Activated naive CD8-positive, alpha-beta T cell treated with anti-CD3 and anti-CD28 coated beads, Interleukin-2, amount 50 U/mL, for 16 hours (primary cell): ENCODE data around the gene GPAT2.
"Not testable (repeated sequence)": the region's sequence is repeated elsewhere in the genome, so short reads cannot be mapped to it uniquely, and the experiment has no call there.

ENCODE experiments used
- DNase-seq: peaks from one replicate; pipeline ENCODE4 v3.0.0-alpha.2; 2020; ENCODE audit warnings: low read depth, low spot score

GPAT2 gene

DNA sequence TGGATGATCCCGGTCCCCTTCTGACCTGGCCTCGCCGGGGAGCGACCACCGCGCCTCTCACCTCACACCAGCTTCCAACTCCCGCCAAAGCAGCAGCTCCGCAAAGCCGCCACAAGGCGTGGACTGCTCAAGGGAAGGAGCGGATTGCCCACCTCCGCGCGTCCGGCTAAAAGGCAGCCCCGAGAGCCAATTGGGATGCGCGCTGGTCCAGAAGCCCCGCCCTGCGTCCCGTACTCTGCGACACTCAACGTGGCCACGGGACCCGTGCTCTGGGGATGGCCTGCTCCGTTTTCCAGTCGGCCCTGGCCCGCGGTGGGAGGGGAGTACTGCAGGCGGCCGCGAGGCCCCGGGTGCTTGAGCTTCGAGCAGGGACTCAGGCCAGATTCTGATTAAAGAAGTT lies at the start of gene GPAT2:
Gene GPAT2, minus strand, starts transcription at position 125 of the 400 bp plus-strand sequence. CDS start 2,557 bp downstream, outside the sequence.
- not testable (repeated sequence) for DNase-seq

DNA sequence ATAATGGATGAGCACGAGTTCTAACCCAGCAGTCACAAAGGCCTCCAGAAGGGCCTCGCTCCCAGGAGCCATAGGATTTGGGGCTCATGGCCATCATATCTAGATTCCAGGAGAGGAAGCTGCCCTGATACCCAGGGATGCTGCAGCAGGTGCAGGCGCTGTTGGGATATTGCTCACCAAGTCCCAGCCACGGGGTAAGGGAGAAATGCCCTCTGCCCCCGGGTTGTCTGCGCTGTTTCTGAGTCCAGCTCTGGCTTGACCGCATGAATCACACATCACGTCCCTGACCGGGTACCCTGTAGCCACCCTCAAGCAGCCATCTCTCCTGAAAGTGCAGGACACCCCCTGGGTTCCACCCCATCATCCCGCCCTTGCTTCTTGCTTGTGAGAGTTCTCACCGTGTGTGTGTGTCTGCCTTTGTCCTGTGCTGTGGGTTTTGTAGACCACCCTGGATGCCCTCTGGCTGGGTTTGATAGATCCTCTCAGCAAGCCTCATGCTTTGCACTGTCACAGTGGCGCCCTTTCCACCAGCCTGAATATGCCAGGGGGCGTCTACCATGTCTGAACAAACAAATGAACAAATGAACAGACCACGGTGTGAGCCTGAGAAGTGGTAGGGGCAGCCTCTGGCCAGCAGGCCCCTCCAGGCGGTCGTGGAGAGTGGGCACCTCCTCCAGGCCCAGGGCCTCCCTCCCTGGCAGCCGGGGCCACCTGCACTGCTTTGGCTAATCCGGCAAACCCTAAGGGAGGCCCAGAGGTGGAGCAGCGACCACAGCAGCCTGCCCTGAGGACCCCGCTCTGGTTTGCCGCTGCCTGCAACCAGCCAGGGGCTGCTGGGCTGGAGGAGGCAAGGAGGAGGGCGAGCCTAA lies 49.5 kb upstream of the GPAT2 start:
- DNase-seq: no peak

GRCh38 chr2:96083064-96083939 lies 48.6 kb upstream of the GPAT2 start:
- DNase-seq: no peak

DNA sequence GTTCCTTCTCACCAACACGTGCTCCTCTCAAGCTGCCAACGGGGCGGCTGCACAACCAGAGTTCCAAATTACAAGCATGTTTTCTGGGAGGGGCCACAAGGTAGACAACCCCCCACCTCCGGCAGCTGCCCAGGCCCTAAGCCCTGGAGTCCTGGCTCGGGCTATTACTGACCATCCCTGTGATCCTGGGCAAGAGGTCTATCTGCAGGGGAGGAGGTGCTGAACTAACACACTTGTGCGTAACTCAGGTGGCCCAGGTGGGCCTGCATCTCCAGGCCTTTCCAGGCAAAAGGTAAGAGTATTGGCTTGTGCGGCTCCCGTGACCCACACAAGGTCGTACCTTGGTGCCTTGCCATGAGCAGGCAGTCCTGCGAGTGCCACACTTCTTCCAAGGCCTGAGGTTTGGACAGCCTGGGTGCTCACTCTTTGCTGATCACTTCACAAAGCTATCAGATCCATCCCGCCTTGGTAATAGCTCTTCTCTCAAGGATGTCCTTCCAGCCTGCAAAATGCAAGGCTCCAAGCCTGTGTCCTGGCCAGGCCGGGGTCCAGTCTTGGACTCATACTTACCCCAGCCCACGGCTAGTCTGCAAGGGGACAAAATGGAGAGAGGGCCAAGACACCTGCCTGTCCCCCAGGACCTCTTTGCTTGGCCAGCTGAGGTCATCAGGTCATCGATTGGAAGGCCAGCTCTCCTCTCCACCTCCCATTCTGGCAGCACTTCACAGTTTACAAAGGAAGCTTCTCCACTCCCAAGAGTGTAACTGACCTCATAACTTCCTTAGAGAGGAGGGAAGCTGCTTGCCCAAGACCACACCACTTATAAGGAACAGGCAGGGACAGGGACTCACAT lies 47.7 kb upstream of the GPAT2 start:
- DNase-seq: no peak

DNA sequence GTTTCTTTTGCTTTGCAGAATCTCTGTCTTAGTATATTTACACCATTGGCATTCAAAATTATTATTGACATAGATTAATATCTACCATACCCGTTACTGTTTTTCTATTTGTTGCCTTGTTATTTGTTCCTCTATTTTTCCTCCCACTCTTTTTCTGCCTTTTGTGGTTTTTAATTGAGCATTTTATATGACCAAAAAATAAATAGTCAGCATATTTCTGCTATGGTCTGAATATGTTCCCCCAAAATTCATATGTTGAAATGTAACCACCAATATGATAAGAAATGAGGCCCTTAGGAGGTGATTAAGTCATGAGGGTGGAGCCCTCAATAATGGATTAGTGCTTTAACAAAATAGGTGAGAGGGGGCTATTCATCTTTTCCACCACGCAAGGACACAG lies 46.3 kb upstream of the GPAT2 start:
- DNase-seq: no peak

GRCh38 chr2:96075199-96075771 lies 40.6 kb upstream of the GPAT2 start:
- no peak for DNase-seq

DNA sequence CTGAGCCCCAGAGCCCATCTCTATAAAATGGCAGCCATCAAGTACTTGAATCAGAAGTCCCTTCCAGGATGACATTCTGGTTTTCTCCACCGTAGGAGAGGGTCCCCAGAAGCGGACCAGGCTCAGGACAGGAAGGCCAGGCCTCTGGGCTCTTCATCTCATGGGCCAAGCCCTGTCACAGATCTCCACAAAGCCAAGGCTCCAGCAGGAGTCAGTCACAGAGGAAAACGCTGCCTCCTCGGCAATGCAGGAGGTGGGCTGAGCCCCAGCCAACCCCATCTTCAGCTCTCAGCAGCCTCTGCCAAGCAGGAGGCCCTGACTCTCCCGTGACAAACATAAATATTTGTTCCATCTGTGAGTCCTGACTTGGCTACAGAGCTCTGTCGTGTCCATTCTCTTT lies 39.4 kb upstream of the GPAT2 start:
- DNase-seq: no peak

DNA sequence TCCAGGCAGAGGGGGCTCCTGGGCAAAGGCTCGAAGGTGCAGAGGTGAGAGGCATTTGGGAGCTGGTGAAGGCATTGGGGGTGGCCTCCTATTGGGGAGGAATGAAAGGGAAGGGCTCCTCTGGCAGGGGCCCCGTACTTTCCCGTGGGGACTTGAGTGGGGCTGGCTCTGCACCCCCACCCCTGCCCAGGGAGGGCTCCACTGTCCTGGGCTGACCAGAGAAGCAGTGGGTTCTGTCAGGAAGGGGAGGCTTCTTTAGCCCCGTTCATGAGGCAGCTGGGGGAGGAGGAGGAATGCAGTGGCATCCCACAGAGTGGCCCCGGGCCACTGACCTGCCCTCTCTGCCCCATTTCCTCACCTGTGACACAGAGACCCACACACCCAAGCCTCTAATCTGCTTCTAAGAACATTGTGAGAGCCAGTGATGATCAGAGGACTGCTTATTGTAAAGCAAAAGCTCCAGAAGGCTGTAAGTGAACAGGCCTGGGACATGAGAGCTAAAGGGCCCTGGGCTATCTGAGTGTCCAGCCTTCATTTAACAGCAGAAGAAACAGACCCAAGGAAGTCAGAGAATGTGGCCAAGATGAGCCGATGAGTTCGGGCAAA lies 38.6 kb upstream of the GPAT2 start:
- DNase-seq: no peak

GRCh38 chr2:96072746-96073145 lies 38.0 kb upstream of the GPAT2 start:
- DNase-seq: no peak

DNA sequence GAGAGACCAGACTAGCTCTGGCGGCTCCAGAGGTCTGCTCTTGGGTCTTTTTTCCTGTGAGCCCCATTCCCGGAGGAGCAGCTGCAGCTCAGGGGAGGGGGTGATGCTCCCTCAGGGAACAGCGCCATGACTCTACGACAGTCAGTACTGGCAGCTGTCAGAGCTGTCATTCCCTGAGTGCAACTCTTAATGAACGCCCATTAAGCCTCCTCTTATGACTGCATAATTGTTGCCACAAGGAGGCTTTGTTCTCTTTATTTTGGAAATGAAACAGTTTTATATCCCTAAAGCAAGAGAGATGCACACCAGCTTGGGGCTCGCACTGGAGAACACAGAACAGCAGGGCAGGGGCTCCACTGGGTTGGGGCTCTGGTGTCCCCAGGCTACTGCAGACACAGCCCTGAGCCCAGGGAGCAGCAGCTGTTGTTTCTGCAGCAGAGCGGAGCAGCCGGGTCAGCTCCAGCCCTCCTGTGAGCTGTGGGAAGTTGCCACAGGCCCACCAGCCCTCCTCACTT lies 37.3 kb upstream of the GPAT2 start:
- DNase-seq: not testable (repeated sequence)

- not testable (repeated sequence) for DNase-seq
Measured at GRCh38 chr2:96071087-96071976, 36.6 kb upstream of the GPAT2 start.

DNA sequence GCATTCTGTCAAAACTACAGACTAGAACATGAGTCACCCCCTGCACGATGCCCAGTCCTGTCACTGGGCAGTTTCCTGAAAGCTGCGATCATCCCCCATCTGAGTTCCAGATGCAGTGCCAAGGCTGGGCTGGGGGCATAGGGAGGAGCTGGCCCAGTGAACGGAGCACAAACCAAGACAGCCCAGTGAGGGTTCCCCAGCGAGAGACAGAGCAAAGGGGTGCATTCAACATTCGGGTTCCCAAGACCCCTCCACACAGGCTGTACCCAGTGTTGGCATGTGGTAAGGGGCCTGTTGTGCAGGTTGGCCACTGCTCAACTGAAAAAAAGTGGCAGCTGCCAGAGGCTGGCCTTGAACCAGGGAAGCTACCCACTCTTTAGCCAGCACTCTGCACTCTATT lies 35.6 kb upstream of the GPAT2 start:
- DNase-seq: not testable (repeated sequence)

- not testable (repeated sequence) for DNase-seq
Measured at GRCh38 chr2:96069878-96070277, 35.2 kb upstream of the GPAT2 start.

GRCh38 chr2:96067902-96068581 lies 33.3 kb upstream of the GPAT2 start:
- DNase-seq: not testable (repeated sequence)

GRCh38 chr2:96067098-96067660 lies 32.5 kb upstream of the GPAT2 start:
- not testable (repeated sequence) for DNase-seq

DNA sequence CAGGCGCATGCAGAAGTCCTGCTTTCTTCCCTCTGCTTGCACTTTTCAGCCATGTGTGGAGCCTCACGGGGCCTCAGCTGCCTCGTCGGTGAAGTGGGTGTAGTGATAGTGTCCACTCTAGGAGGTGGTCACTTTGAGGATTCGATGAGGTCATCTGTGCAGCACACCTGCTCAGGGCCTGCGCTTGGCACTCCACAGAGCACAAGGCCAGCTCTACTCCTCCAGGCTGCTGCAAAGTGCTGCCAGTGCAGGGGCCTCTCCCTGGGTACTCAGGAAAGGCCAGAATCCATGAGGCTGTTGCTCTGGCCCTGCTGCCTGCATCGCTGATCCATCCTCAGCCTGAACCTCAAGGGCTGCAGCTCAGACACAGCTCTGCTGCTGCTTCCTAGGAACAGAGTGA lies 31.8 kb upstream of the GPAT2 start:
- not testable (repeated sequence) for DNase-seq

DNA sequence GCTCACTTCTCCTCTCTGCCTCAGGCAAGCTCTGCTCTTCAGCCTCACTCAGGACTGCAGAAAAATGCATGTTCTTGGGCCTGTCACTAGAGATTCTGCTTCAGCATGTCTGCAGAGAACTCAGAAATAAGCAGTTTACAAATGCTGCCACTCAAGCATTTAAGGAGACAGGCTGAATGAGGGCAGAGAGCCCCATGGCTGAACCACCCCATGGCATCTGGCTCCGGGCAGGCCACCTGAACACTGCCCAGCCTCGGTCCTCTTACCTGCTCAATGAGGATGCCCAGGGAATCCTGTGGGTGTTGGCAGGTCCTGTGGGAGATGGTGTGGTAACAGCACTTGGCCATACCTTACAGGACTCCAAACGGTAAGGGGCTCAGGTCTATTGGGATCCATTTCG lies 31.2 kb upstream of the GPAT2 start:
- DNase-seq: not testable (repeated sequence)

- DNase-seq: no peak
Measured at GRCh38 chr2:96065381-96065930, 30.7 kb upstream of the GPAT2 start.
